Measurements from ENCODE around the gene CTSF. TPM values are rescaled to one million over a fixed set of nuclear protein-coding genes. Genes with fewer than 3 reads are reported as not detected.

CTSF gene
- total RNA-seq, result 20.9 and 146 TPM in 2 replicates

GRCh38 chr11:66568124-66568916, at the start of gene CTSF:
CTSF (minus strand) TSS chr11:66568606; CDS start chr11:66568486, 120 bp downstream.

DNA sequence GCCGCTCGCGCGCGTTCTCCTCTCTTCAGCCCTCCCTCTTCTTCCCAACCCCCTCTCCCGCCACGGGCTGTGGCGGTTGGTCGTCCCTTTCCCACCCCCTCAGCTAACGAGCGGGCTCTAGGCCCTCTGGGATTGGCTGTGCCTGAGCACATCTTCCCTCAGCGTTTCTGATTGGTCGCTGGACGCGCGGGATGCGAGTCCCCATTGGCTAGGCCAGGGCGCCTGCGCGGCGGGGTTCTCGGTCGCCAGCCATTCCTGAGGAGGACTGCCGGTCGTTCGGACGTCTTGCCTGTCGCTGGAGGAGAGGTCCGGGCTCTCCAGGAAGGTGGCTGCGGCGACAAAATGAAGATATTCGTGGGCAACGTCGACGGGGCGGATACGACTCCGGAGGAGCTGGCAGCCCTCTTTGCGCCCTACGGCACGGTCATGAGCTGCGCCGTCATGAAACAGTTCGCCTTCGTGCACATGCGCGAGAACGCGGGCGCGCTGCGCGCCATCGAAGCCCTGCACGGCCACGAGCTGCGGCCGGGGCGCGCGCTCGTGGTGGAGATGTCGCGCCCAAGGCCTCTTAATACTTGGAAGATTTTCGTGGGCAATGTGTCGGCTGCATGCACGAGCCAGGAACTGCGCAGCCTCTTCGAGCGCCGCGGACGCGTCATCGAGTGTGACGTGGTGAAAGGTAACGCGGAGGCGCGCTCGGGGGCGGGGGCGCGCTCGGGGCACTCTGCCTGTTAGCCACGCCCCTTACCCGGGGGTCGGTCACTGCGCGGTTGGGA, 48.2 kb upstream of the CTSF start, which contains the start of gene RBM14:
TSS of gene RBM14 (plus strand) at position 252 of the 776 bp plus-strand sequence. CDS start at position 343, 91 bp downstream.

GRCh38 chr11:66592457-66593302, 24.3 kb upstream of the CTSF start, which contains the start of the genes CCDC87 and CCS:
CCDC87 (minus strand) TSS chr11:66593063; CDS start chr11:66593015, 48 bp downstream.
CCS (plus strand) TSS chr11:66593185; CDS start chr11:66593262, 77 bp downstream.

GRCh38 chr11:66546368-66546965, 21.9 kb downstream of the CTSF start, which contains the start of gene ACTN3:
ACTN3 (plus strand) TSS chr11:66546903; CDS start chr11:66546938, 35 bp downstream.

DNA sequence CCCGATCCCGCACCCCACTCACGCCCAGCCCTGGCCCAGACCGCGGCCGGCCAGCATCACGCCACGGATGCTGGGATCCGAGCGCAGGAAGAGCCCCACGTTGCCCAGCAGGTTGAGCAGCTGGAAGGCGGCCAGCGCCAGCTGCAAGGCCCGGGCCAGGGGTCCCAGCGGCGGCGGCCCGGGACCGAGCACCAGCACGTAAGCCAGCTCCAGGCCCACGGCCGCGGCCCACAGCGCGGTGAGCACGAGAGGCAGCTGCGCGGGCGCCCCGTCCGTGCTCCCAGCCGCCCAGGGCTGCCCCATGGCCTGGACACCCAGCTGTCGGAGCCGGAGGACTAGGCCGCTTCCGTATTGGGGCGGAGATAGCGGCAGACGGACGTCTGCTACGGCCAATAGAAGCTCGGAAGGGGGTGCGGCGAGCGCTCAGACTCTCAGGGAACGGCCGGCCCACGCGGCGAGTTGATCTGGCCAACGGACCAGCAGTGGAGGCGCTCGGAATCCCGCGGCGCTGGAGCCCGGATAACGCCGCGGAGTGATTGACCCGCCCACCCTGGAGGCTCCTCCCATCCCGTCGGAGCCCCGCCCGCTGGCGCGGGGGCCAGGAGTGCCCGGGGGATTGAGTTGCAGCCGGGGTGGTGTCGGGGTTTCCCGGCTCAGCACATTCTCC, 22.6 kb downstream of the CTSF start, which contains the start of gene ZDHHC24:
TSS of gene ZDHHC24 (minus strand) at position 348 of the 667 bp plus-strand sequence. CDS start at position 303, 45 bp downstream.

Other genes starting within 250 kb of the CTSF start
- gene RIN1, start 232.2 kb downstream of the CTSF start, total RNA-seq, result 29.0 and 38.1 TPM in 2 replicates
- gene BRMS1, start 223.5 kb downstream of the CTSF start, total RNA-seq, result 44.3 and 54.0 TPM in 2 replicates
- 46.4 and 72.1 TPM in 2 replicates for gene B4GAT1, start 221.0 kb downstream of the CTSF start, total RNA-seq
- gene SLC29A2, start 196.8 kb downstream of the CTSF start, total RNA-seq, result 1.5 and 3.6 TPM in 2 replicates
- gene NPAS4, start 147.6 kb downstream of the CTSF start, total RNA-seq, result not detected in 2 replicates
- gene MRPL11, start 129.8 kb downstream of the CTSF start, total RNA-seq, result 47.7 and 74.2 TPM in 2 replicates
- 10.0 and 13.5 TPM in 2 replicates for gene PELI3, start 101.7 kb downstream of the CTSF start, total RNA-seq
- gene DPP3, start 88.2 kb downstream of the CTSF start, total RNA-seq, result 40.3 and 61.2 TPM in 2 replicates
- 17.3 and 66.4 TPM in 2 replicates for gene BBS1, start 58.0 kb downstream of the CTSF start, total RNA-seq
- 27.7 and 33.5 TPM in 2 replicates for gene ZDHHC24, start 22.6 kb downstream of the CTSF start, total RNA-seq
- gene ACTN3, start 21.7 kb downstream of the CTSF start, total RNA-seq, result 3.3 TPM in 1 of 2 replicates, not detected in the other
- 0.26 TPM in 1 of 2 replicates, not detected in the other for gene CCDC87, start 24.5 kb upstream of the CTSF start, total RNA-seq
- 26.6 and 44.9 TPM in 2 replicates for gene CCS, start 24.6 kb upstream of the CTSF start, total RNA-seq
- 41.2 and 69.5 TPM in 2 replicates for gene RBM14, start 48.0 kb upstream of the CTSF start, total RNA-seq
- gene RBM4, start 70.1 kb upstream of the CTSF start, total RNA-seq, result 107 and 143 TPM in 2 replicates
- 14.5 and 19.9 TPM in 2 replicates for gene RBM4B, start 109.3 kb upstream of the CTSF start, total RNA-seq
- 0.88 and 6.9 TPM in 2 replicates for gene SPTBN2, start 160.6 kb upstream of the CTSF start, total RNA-seq

All from epithelial cell of alveolus of lung (primary cell).